Loucy (cell line): ENCODE results near the gene KIAA0232.

Experiments
- CTCF ChIP-seq: fragments of 200-600 bp; sonication (generic); conservative IDR thresholded peaks from 2 replicates; pipeline ENCODE4 v1.5.1; 2014; ENCODE audit warnings: mild to moderate bottlenecking, antibody characterized with exemption, low read length
- EZH2phosphoT487 ChIP-seq: fragments of 200-600 bp; IDR thresholded peaks from 2 replicates; pipeline ENCODE4 v1.6.1; 2018; ENCODE audit warnings: antibody characterized with exemption, mild to moderate bottlenecking, moderate library complexity, borderline replicate concordance

GRCh38 chr4:6913350-6913905 lies 130.9 kb downstream of the KIAA0232 start:
- TF ChIP-seq CTCF: no peak
- TF ChIP-seq EZH2phosphoT487: no peak
